Measurements from ENCODE around the gene CREB3. TPM values are rescaled to one million over a fixed set of nuclear protein-coding genes. Genes with fewer than 3 reads are reported as not detected.

The CREB3 gene
- total and polyA plus RNA-seq, 2 experiments from 2014 or later: 20.3 to 32.4 TPM

DNA sequence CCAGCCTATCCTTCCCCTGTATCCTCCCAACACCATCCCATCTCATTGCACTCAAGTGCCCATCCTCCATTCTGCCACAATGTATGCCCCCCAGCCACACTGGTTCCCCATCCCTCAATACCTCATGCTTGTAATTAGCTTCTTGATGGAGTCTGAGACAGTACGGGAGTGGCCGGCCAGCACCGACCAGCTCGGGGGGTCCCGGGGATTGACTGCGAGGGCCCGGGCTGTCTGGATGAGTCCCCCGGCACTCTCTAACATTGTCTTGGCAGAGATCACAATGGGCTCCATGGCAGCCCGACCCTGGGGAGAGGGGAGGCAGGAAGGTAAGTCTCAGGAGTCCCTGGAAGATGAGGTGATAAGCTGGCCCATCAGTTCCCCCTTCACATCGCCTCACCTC lies 25.5 kb upstream of the CREB3 start (continued):
- TF ChIP-seq JUNB (IDR thresholded peaks at IDR 0.05; ENCODE audit: unreplicated experiment): no peak
- no peak for TF ChIP-seq ETS1 (IDR thresholded peaks at IDR 0.05)

- ATAC-seq (no peak), DNase-seq (ENCODE audit: low spot score) (no peak)
- no peaks in the 10 kb centered on the region for H3K27me3 ChIP-seq (ENCODE audit: insufficient read depth)
- Mint-ChIP-seq H3K36me3 (ENCODE audit: low read depth) (peaks cover 63% of the 10 kb centered on the region), H3K4me3 (no peak overlapping the region; the same call in 2 of the 3 replicates), H3K9me3 (no peaks in the 10 kb centered on the region), H3K27ac (no peak overlapping the region), H3K27me3 (ENCODE audit: insufficient read depth, low read depth, poor library complexity) (peaks cover 7% of the 10 kb centered on the region), H3K4me1 (no peaks in the 10 kb centered on the region)
- peaks cover 28% of the 10 kb centered on the region for H3K36me3 ChIP-seq (ENCODE audit: insufficient read depth)
- no peak overlapping the region for H3K27ac ChIP-seq (ENCODE audit: low read depth)
- H3K4me2 ChIP-seq: no peak overlapping the region
- no peak overlapping the region for H3K4me3 ChIP-seq
- H3K4me1 ChIP-seq (ENCODE audit: insufficient read depth): no peaks in the 10 kb centered on the region
- no peaks in the 10 kb centered on the region for H3K9me2 ChIP-seq (ENCODE audit: insufficient read depth)
- H3K79me2 ChIP-seq (replicated peaks; ENCODE audit: insufficient read depth): no peaks in the 10 kb centered on the region
- H4K20me1 ChIP-seq (replicated peaks; ENCODE audit: insufficient read depth): peaks cover 2% of the 10 kb centered on the region
- no peak overlapping the region for H2AFZ ChIP-seq
- TF ChIP-seq EZH2phosphoT487 (IDR thresholded peaks at IDR 0.05; ENCODE audit: unreplicated experiment): no peak
- TF ChIP-seq ZNF462 (CRISPR knock-in tag; IDR thresholded peaks at IDR 0.05): no peak
- no peak for TF ChIP-seq NANOG (IDR thresholded peaks at IDR 0.05; ENCODE audit: borderline replicate concordance)
- no peak for TF ChIP-seq JUNB (IDR thresholded peaks at IDR 0.05; ENCODE audit: unreplicated experiment)
- no peak for TF ChIP-seq CREB1 (CRISPR knock-in tag; IDR thresholded peaks at IDR 0.05; ENCODE audit: low read depth)
- no peak for TF ChIP-seq ETS1 (IDR thresholded peaks at IDR 0.05)
- no peak for TF ChIP-seq EZH2 (IDR thresholded peaks at IDR 0.05; ENCODE audit: low read depth, unreplicated experiment)
- H3F3A ChIP-seq (replicated peaks; ENCODE audit: low read depth): 0 out of 2 replicates have a peak, but pooled peaks cover 2% of the 10 kb centered on the region
These were observed 24.3 kb upstream of the CREB3 start for GRCh38 chr9:35708146-35708545.
